Parathyroid adenoma (tissue), 2 donors: ENCODE data around the gene CACNA1S.
A peak's percentile ranks its signal among the peaks of the same experiment; 100 is the strongest.

ENCODE experiments used
- H2AFZ ChIP-seq: fragments of 300-600 bp; sonication (generic); one replicate; pipeline ENCODE4 v1.7.0; 2017; ENCODE audit warnings: antibody characterized with exemption, mild to moderate bottlenecking
- H3K27ac ChIP-seq: fragments of 300-600 bp; sonication (generic); one replicate; pipeline ENCODE4 v1.7.0; 2017
- H3K27me3 ChIP-seq: fragments of 300-600 bp; sonication (generic); one replicate; pipeline ENCODE4 v1.7.0; 2017; ENCODE audit warnings: low read length; ENCODE audit not compliant: control insufficient read depth, insufficient read depth
- H3K36me3 ChIP-seq: fragments of 300-600 bp; sonication (generic); one replicate; pipeline ENCODE4 v1.7.0; 2017; ENCODE audit warnings: low read length; ENCODE audit not compliant: control insufficient read depth, insufficient read depth
- H3K4me1 ChIP-seq: fragments of 300-600 bp; sonication (generic); one replicate; pipeline ENCODE4 v1.7.0; 2017; ENCODE audit warnings: control low read depth
- H3K4me2 ChIP-seq: fragments of 300-600 bp; sonication (generic); one replicate; pipeline ENCODE4 v1.7.0; 2017; ENCODE audit warnings: low read length
- H3K4me3 ChIP-seq: fragments of 300-600 bp; sonication (generic); one replicate; pipeline ENCODE4 v1.7.0; 2017; ENCODE audit warnings: low read depth, low read length
- H3K79me2 ChIP-seq: fragments of 300-600 bp; sonication (generic); one replicate; pipeline ENCODE4 v1.7.0; 2017; ENCODE audit warnings: control low read depth
- H3K9ac ChIP-seq: fragments of 300-600 bp; sonication (generic); one replicate; pipeline ENCODE4 v1.7.0; 2017; ENCODE audit warnings: mild to moderate bottlenecking
- H3K9me3 ChIP-seq: fragments of 300-600 bp; sonication (generic); one replicate; pipeline ENCODE4 v1.7.0; 2017; ENCODE audit warnings: low read length; ENCODE audit not compliant: control insufficient read depth
- TF ChIP-seq, protein P1 (sequence below): fragments of 300-600 bp; sonication (generic); IDR thresholded peaks from one replicate; pipeline ENCODE4 v1.7.0; 2017; ENCODE audit warnings: antibody characterized with exemption, mild to moderate bottlenecking
- donor health status: primary hyperparathyroidism.

Gene CACNA1S

DNA sequence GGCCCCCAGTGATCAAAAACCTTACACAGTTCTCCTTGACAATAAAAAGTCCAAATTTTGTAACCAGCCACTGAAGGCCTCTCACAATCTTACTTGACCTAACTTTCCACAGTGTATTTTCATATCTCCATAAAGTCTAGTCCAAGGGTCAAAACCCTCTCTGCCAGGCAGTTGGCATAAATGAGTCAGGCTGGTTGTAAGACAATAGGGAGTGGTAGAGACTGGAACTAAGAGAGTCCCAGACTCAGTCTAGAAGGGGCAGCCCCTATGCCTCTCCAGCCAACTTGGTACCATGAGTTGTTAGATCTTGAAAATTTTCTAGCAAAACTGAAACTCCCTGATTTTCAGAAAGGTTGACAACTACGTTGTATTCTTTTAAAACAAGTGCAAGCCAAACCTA, 109.7 kb downstream of the CACNA1S start:
- H2AFZ ChIP-seq: no peak overlapping the region
- peaks cover 7% of the 10 kb centered on the region for H3K4me1 ChIP-seq
- H3K4me3 ChIP-seq: no peak overlapping the region
- TF ChIP-seq, protein P1, sequence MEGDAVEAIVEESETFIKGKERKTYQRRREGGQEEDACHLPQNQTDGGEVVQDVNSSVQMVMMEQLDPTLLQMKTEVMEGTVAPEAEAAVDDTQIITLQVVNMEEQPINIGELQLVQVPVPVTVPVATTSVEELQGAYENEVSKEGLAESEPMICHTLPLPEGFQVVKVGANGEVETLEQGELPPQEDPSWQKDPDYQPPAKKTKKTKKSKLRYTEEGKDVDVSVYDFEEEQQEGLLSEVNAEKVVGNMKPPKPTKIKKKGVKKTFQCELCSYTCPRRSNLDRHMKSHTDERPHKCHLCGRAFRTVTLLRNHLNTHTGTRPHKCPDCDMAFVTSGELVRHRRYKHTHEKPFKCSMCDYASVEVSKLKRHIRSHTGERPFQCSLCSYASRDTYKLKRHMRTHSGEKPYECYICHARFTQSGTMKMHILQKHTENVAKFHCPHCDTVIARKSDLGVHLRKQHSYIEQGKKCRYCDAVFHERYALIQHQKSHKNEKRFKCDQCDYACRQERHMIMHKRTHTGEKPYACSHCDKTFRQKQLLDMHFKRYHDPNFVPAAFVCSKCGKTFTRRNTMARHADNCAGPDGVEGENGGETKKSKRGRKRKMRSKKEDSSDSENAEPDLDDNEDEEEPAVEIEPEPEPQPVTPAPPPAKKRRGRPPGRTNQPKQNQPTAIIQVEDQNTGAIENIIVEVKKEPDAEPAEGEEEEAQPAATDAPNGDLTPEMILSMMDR: no peak
- peaks cover 13% of the 10 kb centered on the region for H3K79me2 ChIP-seq
- peak overlapping the region; percentile 78 for H3K27ac ChIP-seq
- H3K36me3 ChIP-seq: no peaks in the 10 kb centered on the region
- H3K4me2 ChIP-seq: no peak overlapping the region
- H3K9me3 ChIP-seq: no peaks in the 10 kb centered on the region
- no peaks in the 10 kb centered on the region for H3K27me3 ChIP-seq
- no peak overlapping the region for H3K9ac ChIP-seq

DNA sequence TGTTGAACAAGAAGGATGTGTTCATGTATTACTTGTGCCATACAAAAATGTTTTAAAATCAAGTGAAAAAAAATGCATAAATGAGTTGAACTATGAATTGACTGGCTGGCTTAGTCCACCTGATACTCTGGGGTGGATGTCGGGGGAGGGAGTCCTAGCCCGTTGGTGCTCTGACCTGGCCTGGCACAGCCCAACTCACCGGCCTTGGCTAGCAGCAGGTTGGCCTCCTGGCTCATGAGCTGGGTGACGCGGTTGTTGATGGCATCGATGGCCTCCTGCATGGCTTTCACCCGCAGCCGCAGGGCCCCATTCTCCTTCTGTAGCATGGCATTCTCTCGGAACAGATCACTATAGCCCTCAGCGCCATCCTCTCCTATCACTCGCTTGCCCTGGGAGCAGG, 110.3 kb downstream of the CACNA1S start:
- TF ChIP-seq, protein P1: no peak
- H3K9ac ChIP-seq: no peak overlapping the region
- H3K4me2 ChIP-seq: no peak overlapping the region
- no peaks in the 10 kb centered on the region for H3K36me3 ChIP-seq
- peak overlapping the region; percentile 33 for H2AFZ ChIP-seq
- no peak overlapping the region for H3K4me3 ChIP-seq
- peaks cover 10% of the 10 kb centered on the region for H3K79me2 ChIP-seq
- peaks cover 7% of the 10 kb centered on the region for H3K4me1 ChIP-seq
- peak overlapping the region; percentile 78 for H3K27ac ChIP-seq
- no peaks in the 10 kb centered on the region for H3K27me3 ChIP-seq
- no peaks in the 10 kb centered on the region for H3K9me3 ChIP-seq

DNA sequence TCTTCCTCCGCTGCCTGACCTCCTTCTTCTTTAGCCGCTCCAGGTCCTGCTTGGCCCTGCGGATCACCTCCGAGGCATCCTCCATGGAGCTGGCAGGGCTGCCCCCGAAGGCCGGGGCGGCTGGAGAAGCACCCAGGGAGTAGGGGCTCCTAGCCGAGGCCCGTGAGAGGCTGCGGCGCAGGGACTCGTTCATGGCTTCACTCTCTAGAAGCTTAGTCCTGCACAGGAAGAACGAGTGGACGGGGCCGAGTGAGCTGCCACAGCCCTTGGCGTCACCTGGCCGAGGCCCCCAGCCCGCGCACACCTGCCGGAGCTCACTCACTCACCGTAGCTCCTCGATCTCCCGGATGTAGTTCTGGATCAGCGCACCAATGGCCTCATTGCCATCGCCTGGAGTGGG, 111.8 kb downstream of the CACNA1S start:
- Histone ChIP-seq H3K4me1 (peaks cover 7% of the 10 kb centered on the region), H3K9ac (no peak overlapping the region), H3K79me2 (peaks cover 4% of the 10 kb centered on the region), H3K36me3 (no peaks in the 10 kb centered on the region), H3K4me2 (no peak overlapping the region), H3K27me3 (no peaks in the 10 kb centered on the region), H2AFZ (no peak overlapping the region), H3K4me3 (no peak overlapping the region), H3K9me3 (no peaks in the 10 kb centered on the region), H3K27ac (no peak overlapping the region)
- TF ChIP-seq, protein P1: no peak

DNA sequence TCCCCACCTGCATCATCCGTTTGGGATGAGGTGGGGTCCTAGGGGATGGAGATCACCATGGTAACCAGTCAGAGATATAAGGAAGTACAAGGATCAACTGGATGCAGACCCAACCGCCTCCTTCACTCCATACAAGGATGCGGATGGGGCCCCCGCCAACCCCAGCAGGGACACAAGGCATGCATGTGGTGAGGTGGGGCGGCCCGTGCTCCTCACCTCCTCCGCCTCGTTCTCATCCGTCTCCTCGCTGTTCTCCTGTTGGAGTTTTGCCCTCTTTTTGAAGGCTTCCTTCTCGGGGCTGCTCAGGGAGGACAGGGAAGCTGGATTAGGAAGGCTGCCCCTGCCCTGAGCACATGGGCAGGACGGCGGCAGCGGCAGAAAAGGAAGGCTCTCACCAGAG, 112.6 kb downstream of the CACNA1S start:
- H3K4me1 ChIP-seq: peaks cover 7% of the 10 kb centered on the region
- no peaks in the 10 kb centered on the region for H3K36me3 ChIP-seq
- H3K79me2 ChIP-seq: peaks cover 2% of the 10 kb centered on the region
- no peaks in the 10 kb centered on the region for H3K9me3 ChIP-seq
- no peak overlapping the region for H3K9ac ChIP-seq
- H3K4me2 ChIP-seq: no peak overlapping the region
- H3K27me3 ChIP-seq: no peaks in the 10 kb centered on the region
- H3K4me3 ChIP-seq: no peak overlapping the region
- no peak overlapping the region for H2AFZ ChIP-seq
- TF ChIP-seq, protein P1: no peak
- H3K27ac ChIP-seq: no peak overlapping the region

DNA sequence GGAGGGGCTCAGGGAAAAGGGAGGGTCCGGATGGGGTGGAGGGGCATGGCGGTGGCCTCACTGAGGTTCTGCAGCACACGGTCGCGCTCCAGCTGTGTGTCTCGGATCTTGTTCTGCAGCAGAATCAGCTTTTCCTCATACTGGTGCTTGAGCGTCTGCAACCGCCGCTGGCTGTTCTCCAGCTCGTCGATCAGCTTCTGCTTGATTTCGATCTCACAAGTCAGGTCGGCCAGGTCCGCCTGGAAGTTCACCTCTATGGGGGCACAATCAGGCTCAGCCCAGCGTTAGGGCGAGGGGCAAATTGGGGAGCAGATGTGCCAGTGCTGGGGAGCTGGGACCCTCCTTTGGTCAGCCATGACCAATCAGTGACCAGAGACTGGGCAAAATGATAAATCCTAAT, 113.9 kb downstream of the CACNA1S start:
- Histone ChIP-seq H3K36me3 (no peaks in the 10 kb centered on the region), H3K4me3 (no peak overlapping the region), H3K9ac (no peak overlapping the region), H3K79me2 (peaks cover 2% of the 10 kb centered on the region), H3K9me3 (no peaks in the 10 kb centered on the region), H3K27me3 (no peaks in the 10 kb centered on the region), H3K27ac (no peak overlapping the region), H3K4me2 (peak overlapping the region; percentile 27), H2AFZ (no peak overlapping the region), H3K4me1 (peaks cover 7% of the 10 kb centered on the region)
- TF ChIP-seq, protein P1: no peak
